Hepatocyte (in vitro differentiated cells): ENCODE measurements around the gene GDF15. TPM values are rescaled to one million over a fixed set of nuclear protein-coding genes. Genes with fewer than 3 reads are reported as not detected.

ENCODE experiments used
- DNase-seq: peaks from one replicate; pipeline ENCODE4 v3.0.0-alpha.2; 2016; ENCODE audit warnings: low spot score
- H2AFZ ChIP-seq: fragments of 200-600 bp; sonication (generic); 2 replicates; pipeline ENCODE4 v1.6.0; 2016; ENCODE audit warnings: antibody characterized with exemption, mild to moderate bottlenecking
- H3K27ac ChIP-seq: fragments of 200-600 bp; sonication (generic); 2 replicates; pipeline ENCODE4 v1.5.1; 2016; ENCODE audit warnings: mild to moderate bottlenecking
- H3K27me3 ChIP-seq: fragments of 200-600 bp; sonication (generic); 2 replicates; pipeline ENCODE4 v1.6.1; 2016
- H3K36me3 ChIP-seq: fragments of 200-600 bp; sonication (generic); replicated peaks from 2 replicates; pipeline ENCODE4 v1.5.1; 2016; ENCODE audit warnings: low read depth; ENCODE audit not compliant: insufficient read depth
- H3K4me1 ChIP-seq: fragments of 200-600 bp; sonication (generic); 2 replicates; pipeline ENCODE4 v1.5.1; 2016; ENCODE audit warnings: mild to moderate bottlenecking, moderate library complexity; ENCODE audit not compliant: insufficient read depth
- H3K4me2 ChIP-seq: fragments of 200-600 bp; sonication (generic); 2 replicates; pipeline ENCODE4 v1.6.0; 2016
- H3K4me3 ChIP-seq: fragments of 200-600 bp; sonication (generic); 2 replicates; pipeline ENCODE4 v1.5.1; 2016; ENCODE audit warnings: mild to moderate bottlenecking
- H3K79me2 ChIP-seq: fragments of 200-600 bp; sonication (generic); 2 replicates; pipeline ENCODE4 v1.6.0; 2017; ENCODE audit warnings: mild to moderate bottlenecking
- H3K9me2 ChIP-seq: fragments of 200-600 bp; sonication (generic); replicated peaks from 2 replicates; pipeline ENCODE4 v1.6.0; 2017; ENCODE audit warnings: mild to moderate bottlenecking; ENCODE audit not compliant: insufficient read depth
- H3K9me3 ChIP-seq: fragments of 200-600 bp; sonication (generic); 2 replicates; pipeline ENCODE4 v1.5.1; 2016; ENCODE audit warnings: low read depth, mild to moderate bottlenecking
- H4K20me1 ChIP-seq: fragments of 200-600 bp; sonication (generic); 2 replicates; pipeline ENCODE4 v1.6.0; 2016; ENCODE audit warnings: mild to moderate bottlenecking; ENCODE audit not compliant: insufficient read depth, poor library complexity, severe bottlenecking
- EZH2 ChIP-seq: fragments of 200-600 bp; sonication (generic); IDR thresholded peaks from 2 replicates; pipeline ENCODE4 v1.6.1; 2016; ENCODE audit warnings: antibody characterized with exemption, mild to moderate bottlenecking, borderline replicate concordance
- EZH2phosphoT487 ChIP-seq: fragments of 200-600 bp; sonication (generic); IDR thresholded peaks from one replicate; pipeline ENCODE4 v1.6.1; 2018; ENCODE audit warnings: antibody characterized with exemption, mild to moderate bottlenecking, low read depth, moderate library complexity; ENCODE audit not compliant: unreplicated experiment, severe bottlenecking
- WGBS: methylation state at CpG from one replicate; pipeline ENCODE4 v1.1.6; 2016; ENCODE audit warnings: low lambda C conversion rate; ENCODE audit errors: missing lambda C conversion rate; 5-methylcytosine and 5-hydroxymethylcytosine counted together
- polyA plus RNA-seq: library from polyadenylated mRNA; unstranded; fragments of >200 nt; fragmentation: Nextera tagmentation; extraction: Ambion mirVana; gene quantifications from 2 replicates; pipeline ENCODE4 v1.2.1, GENCODE V29; 2016
- total RNA-seq: library from RNA; depleted of rRNA; stranded (reverse); fragments of >200 nt; gene quantifications from 2 replicates; pipeline ENCODE4 v1.2.3, GENCODE V29; 2014
- TF ChIP-seq, protein P1 (sequence below): fragments of 200-600 bp; sonication (generic); IDR thresholded peaks from 2 replicates; pipeline ENCODE4 v1.5.1; 2016; ENCODE audit warnings: antibody characterized with exemption, mild to moderate bottlenecking; ENCODE audit not compliant: poor library complexity

The GDF15 gene
- total and polyA plus RNA-seq, 2 experiments from 2014 or later, result 123 to 175 TPM

DNA sequence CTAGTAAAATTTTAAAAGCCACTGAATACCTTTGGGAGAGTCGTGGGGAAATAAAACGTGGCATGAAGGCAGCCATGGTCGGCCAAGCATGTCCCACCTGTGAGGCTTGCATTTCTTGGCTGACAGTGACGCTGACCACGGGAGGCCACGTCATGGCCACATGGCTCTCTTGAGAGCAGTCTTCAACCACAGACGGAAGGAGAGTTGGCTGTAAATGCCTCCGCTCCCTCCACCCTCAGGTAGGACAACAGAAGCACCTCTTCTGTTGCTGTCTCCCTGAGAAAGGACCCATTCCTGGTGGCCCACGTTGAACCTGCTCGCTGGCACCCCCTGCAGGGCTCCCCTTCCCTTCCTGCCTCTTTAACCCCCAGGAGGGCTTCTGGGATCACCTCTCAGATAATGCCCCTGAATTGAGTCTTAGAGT is 22.1 kb downstream of the GDF15 start:
- no peaks in the 10 kb centered on the region for H4K20me1 ChIP-seq
- DNase-seq, result no peak
- no peaks in the 10 kb centered on the region for H3K36me3 ChIP-seq
- no peak overlapping the region for H2AFZ ChIP-seq
- peaks cover 3% of the 10 kb centered on the region for H3K79me2 ChIP-seq
- no peaks in the 10 kb centered on the region for H3K9me2 ChIP-seq
- no peaks in the 10 kb centered on the region for H3K9me3 ChIP-seq
- no peak overlapping the region for H3K27ac ChIP-seq
- H3K4me2 ChIP-seq, result no peak overlapping the region
- no peaks in the 10 kb centered on the region for H3K27me3 ChIP-seq
- H3K4me3 ChIP-seq, result no peak overlapping the region
- peaks cover 6% of the 10 kb centered on the region for H3K4me1 ChIP-seq
- 51% methylated on average over 9 of the region's 10 CpGs for WGBS
- TF ChIP-seq EZH2, result no peak
- TF ChIP-seq, protein P1, sequence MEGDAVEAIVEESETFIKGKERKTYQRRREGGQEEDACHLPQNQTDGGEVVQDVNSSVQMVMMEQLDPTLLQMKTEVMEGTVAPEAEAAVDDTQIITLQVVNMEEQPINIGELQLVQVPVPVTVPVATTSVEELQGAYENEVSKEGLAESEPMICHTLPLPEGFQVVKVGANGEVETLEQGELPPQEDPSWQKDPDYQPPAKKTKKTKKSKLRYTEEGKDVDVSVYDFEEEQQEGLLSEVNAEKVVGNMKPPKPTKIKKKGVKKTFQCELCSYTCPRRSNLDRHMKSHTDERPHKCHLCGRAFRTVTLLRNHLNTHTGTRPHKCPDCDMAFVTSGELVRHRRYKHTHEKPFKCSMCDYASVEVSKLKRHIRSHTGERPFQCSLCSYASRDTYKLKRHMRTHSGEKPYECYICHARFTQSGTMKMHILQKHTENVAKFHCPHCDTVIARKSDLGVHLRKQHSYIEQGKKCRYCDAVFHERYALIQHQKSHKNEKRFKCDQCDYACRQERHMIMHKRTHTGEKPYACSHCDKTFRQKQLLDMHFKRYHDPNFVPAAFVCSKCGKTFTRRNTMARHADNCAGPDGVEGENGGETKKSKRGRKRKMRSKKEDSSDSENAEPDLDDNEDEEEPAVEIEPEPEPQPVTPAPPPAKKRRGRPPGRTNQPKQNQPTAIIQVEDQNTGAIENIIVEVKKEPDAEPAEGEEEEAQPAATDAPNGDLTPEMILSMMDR, result peak; percentile 36

DNA sequence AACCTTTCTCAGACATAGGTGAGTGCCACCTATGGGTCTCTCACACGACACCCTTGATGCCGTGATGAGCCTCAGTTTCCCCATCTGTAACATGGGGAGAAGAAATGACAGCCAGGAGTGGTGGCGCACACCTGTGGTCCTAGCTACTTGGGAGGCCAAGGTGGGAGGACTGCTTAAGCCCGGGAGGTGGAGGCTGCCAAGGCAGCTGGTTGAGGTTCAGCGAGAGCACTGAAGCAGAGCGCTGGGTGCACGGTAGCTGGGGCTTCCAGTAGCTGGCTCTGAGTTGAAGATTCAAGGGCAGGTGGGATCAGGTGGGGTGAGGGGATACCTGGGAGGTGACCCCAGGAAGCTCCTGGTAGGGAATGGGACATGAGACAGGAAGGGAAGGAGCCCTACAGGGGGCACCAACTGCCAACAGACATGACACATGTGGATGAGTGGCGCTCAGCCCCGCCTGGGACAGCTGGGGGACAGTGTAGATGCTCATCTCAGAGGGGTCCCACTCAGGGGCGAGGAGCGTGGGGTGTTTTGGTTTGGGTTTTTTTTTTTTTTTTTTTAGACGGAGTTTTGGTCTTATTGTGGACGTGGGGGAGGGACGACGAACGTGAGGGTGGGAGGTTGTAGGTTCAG is 26.8 kb downstream of the GDF15 start:
- TF ChIP-seq, protein P1, result no peak
- TF ChIP-seq EZH2 (no peak), EZH2phosphoT487 (no peak)
- WGBS, result 95% methylated on average over 15 of the region's 16 CpGs

DNA sequence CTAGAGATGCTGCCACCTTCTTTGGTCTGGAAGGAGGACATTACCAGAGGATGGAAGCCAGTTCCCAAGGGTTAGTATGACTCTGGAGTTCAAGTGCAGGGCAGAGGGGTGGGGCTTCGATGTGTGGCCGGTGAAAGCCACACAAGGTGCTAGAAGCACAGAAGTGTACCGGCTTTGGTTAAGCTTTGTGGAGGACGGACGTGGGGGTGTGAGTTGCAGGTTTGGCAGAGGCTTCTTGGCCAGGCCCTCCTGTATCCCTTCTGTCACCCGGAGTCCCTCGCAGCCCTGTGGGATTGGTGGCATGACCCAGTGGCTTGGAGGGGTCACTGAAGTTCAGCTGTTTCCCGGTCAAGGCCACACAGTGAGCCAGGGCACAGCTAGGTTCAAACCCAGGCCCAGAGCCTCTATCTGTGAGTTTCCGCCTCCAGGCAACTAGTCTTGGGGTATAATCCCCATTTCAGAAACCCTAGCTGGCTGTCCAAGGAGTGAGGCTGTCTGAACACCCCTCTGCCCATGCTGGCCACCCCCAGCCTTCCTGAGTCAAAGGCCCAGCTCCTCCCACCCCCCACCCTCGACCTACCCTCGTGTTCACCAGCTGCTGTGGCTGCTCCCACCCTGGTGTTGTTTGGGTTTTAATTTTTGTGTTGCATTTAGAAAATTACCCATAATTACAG is 28.7 kb downstream of the GDF15 start:
- no peaks in the 10 kb centered on the region for H3K9me3 ChIP-seq
- H3K4me2 ChIP-seq, result peak overlapping the region; percentile 91
- peaks cover 43% of the 10 kb centered on the region for H3K4me1 ChIP-seq
- peaks cover 4% of the 10 kb centered on the region for H3K79me2 ChIP-seq
- peak overlapping the region; percentile 99 for H3K27ac ChIP-seq
- no peak overlapping the region for H2AFZ ChIP-seq
- DNase-seq, result no peak
- H3K9me2 ChIP-seq, result no peaks in the 10 kb centered on the region
- no peaks in the 10 kb centered on the region for H3K27me3 ChIP-seq
- H3K36me3 ChIP-seq, result no peaks in the 10 kb centered on the region
- no peak overlapping the region for H3K4me3 ChIP-seq
- TF ChIP-seq EZH2 (no peak), EZH2phosphoT487 (no peak)
- H4K20me1 ChIP-seq, result no peaks in the 10 kb centered on the region
- WGBS, result 37% methylated on average over 11 of the region's 11 CpGs

More for the DNA sequence above, 26.8 kb downstream of the GDF15 start:
- no peak overlapping the region for H2AFZ ChIP-seq
- peaks cover 31% of the 10 kb centered on the region for H3K4me1 ChIP-seq
- H3K4me3 ChIP-seq, result no peak overlapping the region
- no peaks in the 10 kb centered on the region for H4K20me1 ChIP-seq
- H3K36me3 ChIP-seq, result no peaks in the 10 kb centered on the region
- no peak overlapping the region for H3K27ac ChIP-seq
- no peaks in the 10 kb centered on the region for H3K79me2 ChIP-seq
- no peak for DNase-seq
- H3K4me2 ChIP-seq, result no peak overlapping the region
- H3K9me3 ChIP-seq, result no peaks in the 10 kb centered on the region
- no peaks in the 10 kb centered on the region for H3K27me3 ChIP-seq
- no peaks in the 10 kb centered on the region for H3K9me2 ChIP-seq

DNA sequence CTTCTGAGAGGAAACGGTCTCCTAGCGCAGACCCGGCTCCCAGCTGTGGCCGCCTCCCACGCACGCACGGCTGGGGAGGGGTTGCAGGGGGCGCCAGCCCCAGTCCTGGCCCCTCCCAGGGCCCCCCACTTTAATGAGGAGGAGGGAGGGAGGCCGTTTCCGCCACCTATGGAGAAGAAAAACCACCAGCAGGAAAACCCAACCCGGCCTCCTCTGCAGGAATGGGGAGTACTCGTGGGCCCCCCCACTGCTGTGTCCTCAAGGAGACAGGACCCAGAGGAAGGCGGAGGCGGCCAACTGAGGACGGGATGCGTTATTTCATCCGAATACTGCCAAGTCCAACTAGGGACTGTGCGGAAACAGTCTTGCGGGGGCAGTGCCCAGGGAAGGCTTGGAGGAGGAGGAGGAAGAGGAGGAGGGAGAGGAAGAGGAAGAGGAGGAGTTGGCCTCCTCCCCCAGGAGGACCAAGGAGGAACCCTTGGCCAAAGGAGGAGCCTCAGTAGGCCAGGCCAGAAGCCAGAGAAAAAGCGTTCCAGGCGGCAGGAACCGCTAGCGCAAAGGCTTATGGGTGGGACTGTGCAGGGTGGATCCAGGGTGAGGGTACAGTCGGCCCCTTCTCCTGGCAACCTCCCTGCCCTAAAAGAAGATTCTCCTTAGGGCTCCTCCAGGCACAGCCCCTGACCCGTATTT is 29.4 kb downstream of the GDF15 start:
- Histone ChIP-seq H3K27me3 (no peaks in the 10 kb centered on the region), H3K4me1 (peaks cover 42% of the 10 kb centered on the region), H3K9me2 (no peaks in the 10 kb centered on the region), H2AFZ (no peak overlapping the region), H3K4me2 (peak overlapping the region; percentile 91), H3K27ac (peak overlapping the region; percentile 99), H3K36me3 (no peaks in the 10 kb centered on the region), H3K4me3 (no peak overlapping the region), H3K9me3 (no peaks in the 10 kb centered on the region), H4K20me1 (no peaks in the 10 kb centered on the region), H3K79me2 (peaks cover 10% of the 10 kb centered on the region)
- 67% methylated on average over 25 of the region's 25 CpGs for WGBS
- DNase-seq, result peak; percentile 70
- no peak for TF ChIP-seq EZH2phosphoT487
- TF ChIP-seq, protein P1, result no peak
- no peak for TF ChIP-seq EZH2
